ENCODE data around the gene GRIN2A.

- TF ChIP-seq CTCF (IDR thresholded peaks at IDR 0.05) (no peak), POLR2A (IDR thresholded peaks at IDR 0.05) (no peak)
Measured at GRCh38 chr16:10178526-10178925, 3.7 kb downstream of the GRIN2A start.
